Renal cortical epithelial cell (primary cell): Measurements from ENCODE around the gene SEMA3D. TPM values are rescaled to one million over a fixed set of nuclear protein-coding genes. Genes with fewer than 3 reads are reported as not detected.

Source experiments
- DNase-seq: peaks from one replicate; pipeline ENCODE4 v3.0.0-alpha.2; 2011; ENCODE audit warnings: low read depth
- total RNA-seq: library from RNA; depleted of rRNA; stranded (reverse); fragments of >200 nt; gene quantifications from 2 replicates; pipeline ENCODE4 v1.2.3, GENCODE V29; 2014

Gene SEMA3D
- total RNA-seq, 1 donor from 2014 or later: 0.20 TPM

DNA sequence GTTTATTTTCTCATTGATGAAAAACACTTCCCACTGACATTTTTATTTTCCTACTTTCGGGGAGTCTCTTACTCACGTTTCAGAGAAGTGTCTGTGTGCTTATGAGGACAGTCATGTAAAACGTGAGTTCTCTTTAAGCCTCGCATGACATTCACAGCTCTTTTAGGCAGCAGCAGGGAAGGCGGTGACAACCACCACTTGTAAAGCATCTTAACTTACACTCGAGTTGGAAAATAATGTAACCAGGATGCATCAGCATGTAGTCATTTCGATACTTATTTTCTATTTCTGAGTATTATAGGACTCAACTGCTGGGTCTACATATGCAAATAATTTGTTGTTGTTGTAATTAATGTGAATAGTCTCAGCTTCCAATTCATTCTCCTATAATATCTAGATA, 153.6 kb downstream of the SEMA3D start:
- no peak for DNase-seq

DNA sequence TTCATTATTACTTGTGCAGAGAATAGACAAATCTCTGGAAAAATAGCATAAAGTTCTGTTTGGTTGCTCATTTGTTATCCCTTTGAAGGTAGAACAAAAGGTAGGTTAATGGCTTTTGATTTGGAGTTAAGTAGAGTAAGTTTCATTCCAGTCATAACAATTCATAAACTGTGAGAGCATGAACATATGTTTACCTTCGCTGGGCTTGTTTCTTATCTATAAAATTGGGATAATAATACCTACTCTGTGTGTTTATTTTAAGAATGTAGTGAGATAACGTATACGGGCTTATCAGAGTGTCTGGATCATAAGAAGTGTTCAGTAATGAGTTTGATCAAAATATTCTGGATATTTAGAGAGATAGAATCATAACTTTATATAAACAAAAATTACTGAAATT, 155.4 kb downstream of the SEMA3D start:
- DNase-seq: no peak

- DNase-seq: peak; percentile 55
Observed at GRCh38 chr7:85030893-85031292, 156.0 kb downstream of the SEMA3D start.

- DNase-seq: peak; percentile 32
Observed at GRCh38 chr7:85025312-85025756, 161.5 kb downstream of the SEMA3D start.

GRCh38 chr7:85023916-85024315, 162.9 kb downstream of the SEMA3D start:
- DNase-seq: no peak

DNA sequence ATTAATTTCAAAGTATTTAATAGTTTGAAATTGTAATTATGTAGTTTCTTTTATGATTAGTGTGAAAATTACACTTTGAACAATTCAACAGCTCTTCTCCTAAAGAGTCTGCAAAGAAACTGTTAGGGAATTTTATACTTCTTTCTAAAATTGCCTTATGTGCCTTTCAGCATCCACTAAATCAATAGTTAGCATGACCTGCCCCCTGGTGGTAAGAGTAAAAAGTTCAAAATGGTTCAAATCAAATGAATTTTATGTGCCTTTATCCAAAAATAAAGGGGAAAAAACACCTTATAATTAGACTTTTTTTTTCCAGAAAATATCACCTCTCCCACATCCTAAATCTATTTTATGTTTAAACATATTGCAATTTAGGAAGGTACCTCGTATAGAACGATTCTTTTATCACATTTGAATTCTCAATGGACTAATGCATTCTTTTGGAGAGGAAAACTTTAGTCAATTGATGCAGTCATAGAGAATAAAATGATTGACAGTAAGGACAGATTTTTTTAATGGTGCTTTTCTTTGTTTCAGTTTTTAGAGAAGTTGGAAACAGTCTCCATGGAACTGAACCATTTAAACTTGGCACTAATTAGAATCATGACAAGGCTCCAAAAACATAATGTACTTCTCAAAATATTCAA, 163.7 kb downstream of the SEMA3D start:
- peak; percentile 42 for DNase-seq

GRCh38 chr7:85022064-85022697, 164.7 kb downstream of the SEMA3D start:
- no peak for DNase-seq

DNA sequence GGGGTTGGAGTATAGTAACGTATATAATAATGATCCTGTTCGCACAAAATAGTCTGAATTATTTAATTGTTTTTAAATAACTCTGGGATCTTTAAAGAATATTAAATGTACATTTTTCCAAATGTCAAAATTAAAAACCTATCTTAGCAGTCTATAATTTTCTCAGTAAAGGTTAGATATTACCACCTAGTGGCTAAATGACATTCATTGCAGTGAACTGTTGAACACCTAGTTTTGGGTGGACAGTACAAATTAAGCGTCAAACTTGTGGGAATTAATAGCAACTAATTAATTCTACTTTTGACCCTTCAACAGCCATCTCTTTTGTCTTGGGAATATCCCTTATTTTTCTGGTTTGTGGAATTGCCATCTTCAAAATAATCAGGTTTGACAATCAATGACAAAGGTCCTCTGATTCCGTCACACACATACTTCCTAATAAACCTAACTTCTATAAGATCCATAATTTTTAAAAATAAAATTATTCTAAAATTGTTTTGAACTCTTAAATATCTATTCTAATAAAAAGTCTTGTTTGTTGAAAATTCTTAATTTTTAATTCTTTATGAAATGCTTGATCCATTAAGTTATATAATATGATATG, 165.7 kb downstream of the SEMA3D start:
- peak; percentile 33 for DNase-seq

DNA sequence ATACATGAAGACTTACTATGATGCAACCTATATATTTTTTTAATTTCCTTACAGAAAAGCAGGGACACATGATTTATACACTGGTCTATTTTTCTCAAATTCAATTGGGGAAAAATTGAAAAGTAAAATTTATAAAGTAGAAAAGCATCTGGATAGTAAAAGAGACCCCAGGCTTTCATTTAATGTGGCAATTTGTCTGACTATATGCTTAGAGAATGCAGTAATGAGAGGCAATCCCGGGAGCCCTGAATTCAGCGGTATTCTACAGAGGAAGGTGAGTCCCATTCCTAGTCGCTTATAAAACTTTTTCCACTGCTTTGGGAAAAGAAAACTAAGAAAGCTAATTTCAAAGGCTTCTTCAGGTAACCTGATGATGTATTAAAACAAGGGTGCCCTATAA, 167.1 kb downstream of the SEMA3D start:
- DNase-seq: no peak

GRCh38 chr7:85019176-85019575, 167.7 kb downstream of the SEMA3D start:
- no peak for DNase-seq

GRCh38 chr7:85018498-85018897, 168.4 kb downstream of the SEMA3D start:
- no peak for DNase-seq

- no peak for DNase-seq
Observed at GRCh38 chr7:85016286-85016685, 170.6 kb downstream of the SEMA3D start.

DNA sequence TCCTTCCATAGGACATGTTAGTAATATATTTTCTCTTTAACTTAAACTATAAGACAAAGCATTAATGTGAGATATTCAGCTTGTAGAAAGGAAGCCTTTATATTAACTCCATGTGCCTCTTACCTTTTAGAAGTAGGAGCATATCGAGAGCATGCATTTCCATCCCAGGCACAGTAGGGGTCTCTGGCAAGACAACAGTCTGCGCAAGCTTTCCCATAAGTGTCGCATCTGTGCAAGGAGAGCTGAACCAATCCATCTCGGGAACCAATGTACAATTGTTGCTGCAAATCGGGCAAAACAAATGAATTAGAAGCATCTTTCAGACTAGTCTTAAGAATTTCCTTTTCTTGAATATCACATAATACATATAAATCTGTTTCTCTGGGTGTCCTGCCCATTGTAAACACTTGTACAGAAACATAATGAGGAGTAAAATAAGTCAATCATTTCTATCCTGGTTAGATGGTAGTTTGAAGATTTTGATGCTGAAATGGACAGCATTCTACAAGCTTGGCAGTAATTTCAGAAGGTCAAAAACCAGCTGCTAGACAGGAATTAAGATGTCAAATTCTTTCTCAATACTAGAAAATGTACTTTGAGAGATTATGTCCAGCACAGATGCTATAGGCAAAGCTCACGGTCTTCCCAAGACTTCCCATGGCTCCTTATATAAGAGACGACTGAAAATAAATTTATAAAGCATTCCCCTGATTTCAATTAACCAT, 171.8 kb downstream of the SEMA3D start:
- no peak for DNase-seq

- DNase-seq: no peak
Observed at GRCh38 chr7:85011127-85011526, 175.7 kb downstream of the SEMA3D start.

DNA sequence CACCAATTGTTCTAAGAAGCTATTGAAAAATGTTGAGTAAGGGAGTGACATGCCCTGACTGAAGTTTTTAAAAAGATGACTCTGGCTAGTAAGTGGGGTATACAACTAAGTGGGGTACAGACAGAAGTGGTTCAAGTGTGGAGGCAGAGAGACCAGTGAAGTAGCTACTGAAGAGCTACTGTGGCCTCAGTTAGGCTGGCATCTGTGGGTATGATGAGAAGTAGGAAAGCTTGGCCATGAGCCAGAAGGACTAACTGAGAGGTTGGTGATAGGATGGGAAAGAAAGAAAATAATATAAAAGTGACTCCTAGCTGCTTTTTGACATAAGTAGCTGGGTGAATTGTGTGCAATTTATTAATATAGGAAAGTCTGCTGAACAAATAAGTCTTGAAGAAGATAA, 176.6 kb downstream of the SEMA3D start:
- no peak for DNase-seq

DNA sequence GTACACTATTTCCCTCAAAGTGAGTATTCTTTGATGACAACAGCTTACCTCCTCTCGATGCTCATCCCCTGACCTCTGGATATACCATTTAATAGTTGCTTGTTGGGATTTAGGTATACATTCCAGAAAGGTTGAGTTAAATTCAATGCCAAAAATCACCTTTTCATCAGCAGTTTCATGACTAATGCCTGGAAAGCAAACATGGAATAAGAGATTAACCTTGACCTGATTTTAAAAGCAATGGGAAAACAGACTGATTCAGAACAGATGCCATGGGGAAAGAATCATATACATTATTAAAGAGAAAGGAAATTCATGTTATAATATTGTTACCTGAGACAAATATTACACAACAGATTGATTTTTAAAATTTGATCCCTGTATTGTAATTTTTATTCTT, 180.1 kb downstream of the SEMA3D start:
- no peak for DNase-seq

DNA sequence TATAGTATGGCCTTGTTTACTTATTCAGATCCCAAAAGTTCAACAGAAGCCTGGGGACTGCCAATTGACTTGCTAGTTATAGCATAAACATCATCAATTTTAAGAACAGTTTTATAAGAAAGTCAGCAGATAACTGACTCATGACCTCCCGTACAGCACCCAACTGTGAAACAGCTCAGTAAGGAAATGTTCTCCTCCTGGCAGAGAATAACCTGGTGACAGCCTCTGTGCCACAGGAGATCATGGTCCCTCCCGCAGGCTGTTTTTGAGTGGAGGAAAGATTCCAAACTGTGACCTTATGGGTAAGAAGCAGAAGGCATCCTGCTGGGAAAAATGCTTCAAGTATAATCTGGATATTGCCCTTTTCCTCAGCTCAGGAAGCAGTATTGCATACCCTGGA, 182.5 kb downstream of the SEMA3D start:
- no peak for DNase-seq

DNA sequence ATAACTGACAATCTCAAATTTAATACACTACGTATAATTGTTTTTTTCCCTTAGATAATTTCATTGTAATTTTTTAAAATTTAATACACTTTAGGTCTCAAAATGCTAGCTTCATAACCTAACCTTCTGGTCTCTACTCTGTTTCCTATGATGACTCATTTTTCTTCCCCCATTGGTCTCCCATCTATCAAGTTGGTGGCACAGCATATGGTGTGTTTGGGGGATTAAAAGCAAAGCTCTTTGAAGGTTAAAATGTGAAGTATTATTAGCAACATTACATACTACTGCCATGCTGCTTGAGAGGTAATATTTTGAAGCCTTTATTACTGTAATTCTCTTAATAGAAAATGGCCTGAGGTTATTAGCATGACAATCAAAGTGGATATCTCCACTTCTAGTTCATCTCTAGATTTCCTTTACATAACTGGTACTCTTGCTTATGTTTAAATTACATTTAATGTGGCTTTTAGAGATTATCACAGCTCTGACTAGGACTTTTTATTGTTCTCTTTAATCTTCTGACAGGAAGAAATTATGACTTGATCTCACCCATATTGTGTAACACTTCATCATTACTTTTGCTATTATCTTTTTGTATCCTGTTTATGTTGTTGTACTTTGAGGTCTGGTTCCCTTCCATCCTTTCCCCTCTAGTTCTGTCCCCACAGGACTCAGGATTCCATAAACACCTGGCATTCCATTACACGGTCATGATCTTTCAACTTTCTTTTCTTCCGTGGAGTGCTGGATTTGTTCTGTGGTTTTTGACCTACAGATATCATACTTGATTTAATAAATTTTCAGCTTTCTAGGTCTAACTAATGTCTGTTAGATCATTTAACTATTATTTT, 185.1 kb downstream of the SEMA3D start:
- DNase-seq: no peak

GRCh38 chr7:85000735-85001350, 186.0 kb downstream of the SEMA3D start:
- DNase-seq: no peak

- DNase-seq: no peak
Observed at GRCh38 chr7:84999450-84999849, 187.4 kb downstream of the SEMA3D start.

GRCh38 chr7:84998665-84999064, 188.2 kb downstream of the SEMA3D start:
- DNase-seq: no peak
